GM19324 (cell line): ENCODE results near the gene FKBP5.
"Not testable (repeated sequence)": the region's sequence is repeated elsewhere in the genome, so short reads cannot be mapped to it uniquely, and the experiment has no call there.

Experiments
- ATAC-seq: cut with Tn5 transposase; IDR thresholded peaks from one replicate; pipeline ENCODE4 v1.9.1; 2021; ENCODE audit warnings: mild to moderate bottlenecking, moderate library complexity; ENCODE audit not compliant: unreplicated experiment, low FRiP score

Gene FKBP5

DNA sequence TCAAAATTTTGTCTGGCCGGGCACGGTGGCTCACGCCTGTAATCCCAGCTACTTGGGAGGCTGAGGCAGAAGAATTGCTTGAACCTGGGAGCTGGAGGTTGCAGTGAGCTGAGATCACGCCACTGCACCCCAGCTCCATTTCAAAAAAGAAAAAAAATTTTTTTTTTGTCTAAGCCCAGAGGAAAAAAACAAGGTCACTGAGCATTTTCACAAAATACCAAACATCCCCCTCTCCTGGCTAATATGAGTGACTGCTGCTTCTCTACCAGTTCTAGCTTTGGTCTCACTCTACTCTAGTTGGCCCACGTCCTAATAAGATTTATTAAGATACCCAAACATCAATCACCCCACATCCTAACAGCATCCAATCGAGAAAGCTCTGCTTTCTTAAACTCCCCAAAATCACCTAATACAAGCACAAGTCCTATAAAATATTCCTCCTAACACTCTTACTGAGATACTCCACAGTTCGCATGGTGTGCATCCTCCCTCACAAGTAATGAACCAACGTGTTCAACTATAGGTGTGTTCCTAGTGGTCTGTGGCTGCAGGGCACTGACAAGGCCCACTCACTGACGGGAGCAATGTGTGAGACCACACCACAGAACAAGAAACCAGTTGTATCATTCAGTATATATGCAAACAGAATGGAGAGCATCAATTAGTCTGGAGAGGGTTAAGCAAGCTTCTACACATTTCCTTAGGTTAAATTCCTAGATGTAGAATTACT lies 64.2 kb downstream of the FKBP5 start:
- ATAC-seq = no peak

- no peak for ATAC-seq
Observed at GRCh38 chr6:35622283-35622682, 66.4 kb downstream of the FKBP5 start.

GRCh38 chr6:35620706-35621105 lies 68.0 kb downstream of the FKBP5 start:
- ATAC-seq = no peak

- ATAC-seq = no peak
Observed at GRCh38 chr6:35613762-35614161, 75.0 kb downstream of the FKBP5 start.

- ATAC-seq = no peak
Observed at GRCh38 chr6:35611240-35611639, 77.5 kb downstream of the FKBP5 start.

DNA sequence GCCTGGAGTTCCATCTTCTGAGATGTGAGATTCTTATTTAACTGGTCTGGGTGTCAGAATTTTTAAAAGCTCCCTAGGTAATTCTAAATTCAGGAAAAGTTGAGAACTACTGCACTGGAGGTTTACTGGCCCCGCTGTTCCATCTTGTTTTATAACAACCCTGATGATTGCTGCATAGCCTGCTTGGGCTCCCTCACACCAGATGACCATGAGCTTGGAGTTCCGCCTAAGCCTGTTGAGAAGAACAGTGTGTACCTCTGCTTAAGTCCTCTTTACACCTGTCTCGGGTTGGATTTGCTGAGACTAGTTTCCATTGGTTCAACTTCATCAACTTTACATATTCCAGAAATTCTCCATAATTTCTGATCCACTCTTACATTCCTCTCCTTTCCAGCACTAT lies 77.9 kb downstream of the FKBP5 start:
- ATAC-seq = no peak

GRCh38 chr6:35609588-35609987 lies 79.1 kb downstream of the FKBP5 start:
- ATAC-seq = no peak

- ATAC-seq = no peak
Observed at GRCh38 chr6:35607517-35608233, 81.0 kb downstream of the FKBP5 start.

GRCh38 chr6:35605600-35605999 lies 83.1 kb downstream of the FKBP5 start:
- no peak for ATAC-seq

- ATAC-seq = no peak
Observed at GRCh38 chr6:35603326-35604202, 85.2 kb downstream of the FKBP5 start.

GRCh38 chr6:35602133-35602946 lies 86.4 kb downstream of the FKBP5 start:
- no peak for ATAC-seq

GRCh38 chr6:35601331-35602132 lies 87.2 kb downstream of the FKBP5 start:
- no peak for ATAC-seq

DNA sequence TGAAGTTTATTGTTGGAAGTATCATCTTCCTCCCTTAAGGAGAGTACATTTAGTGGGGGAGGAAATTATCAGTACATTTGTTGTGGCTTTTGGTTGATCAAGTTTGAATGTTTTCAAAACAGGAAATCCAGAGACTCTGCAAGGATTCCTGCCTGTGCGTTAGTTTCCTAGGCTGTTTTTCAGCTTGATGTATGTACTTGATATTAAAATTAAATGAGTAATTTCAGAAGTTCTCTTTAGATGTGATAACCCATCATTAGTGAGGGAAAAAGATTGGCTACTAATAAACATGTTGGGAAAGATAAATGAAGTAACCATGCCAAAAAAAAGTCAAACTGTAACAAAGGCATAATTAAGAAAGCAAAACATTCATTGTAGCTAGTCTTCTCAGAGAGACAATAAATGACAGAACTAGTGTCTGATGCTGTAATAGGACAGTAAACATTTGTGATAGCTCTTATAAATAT lies 88.0 kb downstream of the FKBP5 start:
- no peak for ATAC-seq

DNA sequence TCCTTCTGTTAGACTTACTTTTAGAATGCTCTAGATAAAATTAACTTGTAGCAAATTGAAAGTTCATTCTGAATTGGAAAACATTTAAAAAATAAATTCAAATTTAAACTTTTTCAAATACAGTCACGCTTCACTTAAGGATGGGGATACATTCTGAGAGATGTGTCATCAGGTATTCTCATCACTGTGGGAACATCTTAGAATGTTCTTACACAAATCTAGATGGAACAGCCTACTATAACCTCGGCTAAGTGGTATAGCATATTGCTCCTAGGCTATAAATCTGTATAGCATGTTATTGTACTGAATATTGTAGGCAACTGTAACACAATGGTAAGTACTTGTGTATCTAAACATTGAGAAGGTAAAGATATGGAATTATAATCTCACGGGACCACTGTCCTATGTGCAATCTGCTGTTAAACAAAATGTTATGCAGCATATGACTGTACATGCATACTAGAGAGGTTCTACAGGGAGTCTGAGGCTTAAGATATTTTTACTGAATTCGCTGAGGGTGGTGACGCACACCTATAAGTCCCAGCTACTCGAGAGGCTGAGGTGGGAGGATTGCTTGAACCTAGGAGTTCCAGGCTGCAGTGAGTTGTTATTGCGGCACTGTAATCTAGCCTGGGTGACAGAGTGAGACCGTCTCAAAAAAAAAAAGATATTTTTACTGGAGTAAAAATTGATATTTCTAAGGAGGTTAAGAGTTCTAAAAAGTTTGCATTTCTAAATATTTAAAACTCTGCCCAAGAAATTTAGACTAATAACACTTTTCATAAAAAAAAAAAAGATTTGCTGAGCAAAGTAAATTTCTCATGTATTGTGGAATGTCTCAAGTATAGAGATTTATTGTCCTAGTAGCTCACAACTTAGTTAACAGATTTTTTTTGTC lies 88.7 kb downstream of the FKBP5 start:
- no peak for ATAC-seq

DNA sequence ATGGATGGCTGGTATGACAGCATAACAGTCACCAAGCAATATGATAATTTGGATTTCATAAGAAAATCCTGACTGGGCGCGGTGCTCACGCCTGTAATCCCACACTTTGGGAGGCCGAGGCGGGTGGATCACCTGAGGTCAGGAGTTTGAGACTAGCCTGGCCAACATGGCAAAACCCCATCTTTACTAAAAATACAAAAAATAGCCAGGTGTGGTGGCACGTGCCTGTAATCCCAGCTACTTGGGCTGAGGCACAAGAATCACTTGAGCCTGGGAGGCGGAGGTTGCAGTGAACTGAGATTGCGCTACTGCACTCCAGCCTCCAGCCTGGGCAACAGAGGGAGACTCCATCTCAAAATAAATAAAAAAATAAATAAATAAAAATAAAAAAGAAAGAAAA lies 90.1 kb downstream of the FKBP5 start:
- ATAC-seq = not testable (repeated sequence)

DNA sequence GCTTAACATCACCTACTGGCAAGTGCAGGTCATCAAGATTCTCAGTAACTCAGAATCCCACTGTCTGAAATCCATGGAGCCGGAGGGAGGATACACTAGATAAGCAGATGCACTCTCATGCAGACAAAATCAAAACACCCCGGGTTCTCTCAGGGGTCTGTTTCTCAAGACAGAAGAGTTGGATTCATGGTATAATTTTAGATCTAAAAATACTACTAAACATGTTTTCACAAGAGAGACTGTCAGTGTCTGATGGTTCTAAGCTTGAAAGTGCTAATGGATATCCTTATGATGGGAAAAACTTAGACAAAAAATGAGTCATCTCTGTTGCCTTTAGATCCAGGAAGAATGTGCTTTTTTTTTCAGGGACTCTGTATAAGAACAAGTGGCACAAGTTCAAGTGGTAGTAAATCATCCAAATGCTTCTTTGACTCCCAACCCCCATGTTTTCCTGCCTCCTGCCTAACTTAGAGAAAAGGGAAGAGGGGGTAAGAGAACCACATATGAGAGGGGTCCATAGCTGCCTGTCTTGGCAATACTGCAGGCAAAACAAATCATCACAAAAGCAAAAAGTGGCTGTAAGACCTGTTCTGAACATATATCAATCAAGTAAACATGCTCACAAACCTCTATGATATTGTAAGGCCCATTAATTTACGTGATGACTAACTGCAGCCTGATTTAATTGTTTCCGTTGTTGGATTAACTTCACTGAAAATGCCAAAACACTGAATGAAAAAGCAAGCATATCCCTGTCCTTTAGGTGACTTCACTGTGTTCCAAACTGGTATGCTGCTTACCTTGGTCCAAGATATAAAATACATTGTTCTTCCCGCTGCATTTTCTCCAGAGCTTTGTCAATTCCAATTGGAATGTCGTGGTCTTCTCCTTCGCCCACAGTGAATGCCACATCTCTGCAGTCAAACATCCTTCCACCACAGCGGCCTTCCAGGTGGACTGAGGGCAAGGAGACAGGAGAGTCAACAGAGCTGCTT lies 92.0 kb downstream of the FKBP5 start:
- ATAC-seq = no peak

- no peak for ATAC-seq
Observed at GRCh38 chr6:35594503-35595186, 94.1 kb downstream of the FKBP5 start.
